GM12873 (cell line): ENCODE measurements around the gene POU2F2.

Experiments
- TF ChIP-seq, protein P1 (sequence below): IDR thresholded peaks from 2 replicates; pipeline ENCODE4 v1.5.1; 2012; ENCODE audit warnings: low read depth, mild to moderate bottlenecking, moderate library complexity, low read length, control low read depth; ENCODE audit not compliant: insufficient read depth; ENCODE audit errors: missing control alignments

POU2F2 gene

DNA sequence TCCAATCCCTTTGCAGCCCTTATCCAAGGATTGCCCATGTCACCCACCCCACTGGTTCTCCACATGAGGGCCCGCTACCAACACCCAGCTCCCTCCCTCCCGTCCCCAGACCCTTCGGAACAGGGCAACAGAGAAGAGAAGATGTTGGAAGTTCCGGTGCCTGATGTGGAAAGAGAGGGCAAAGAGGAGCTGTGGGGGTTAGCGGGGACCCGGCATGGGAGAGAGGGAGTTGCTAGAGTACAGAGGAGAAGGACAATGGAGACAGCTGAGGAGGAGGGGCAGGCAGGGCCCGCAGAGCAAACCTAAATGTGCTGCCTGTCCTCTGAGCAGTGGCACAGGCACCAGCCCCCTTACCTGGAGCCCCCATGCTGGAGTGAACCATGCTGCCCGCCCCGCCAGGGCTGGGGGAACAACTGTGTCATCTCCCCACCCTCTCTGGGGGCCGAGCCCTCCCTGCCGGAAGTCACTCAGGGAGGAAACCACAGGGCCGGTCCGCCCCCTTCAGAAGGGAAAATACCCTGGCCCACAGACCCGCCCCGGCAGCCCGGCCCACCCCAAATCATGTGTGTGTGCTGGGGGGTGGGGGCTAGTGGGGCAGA, at the start of gene POU2F2:
Gene POU2F2 (minus strand): TSS at position 417 of the 599 bp plus-strand sequence. CDS start 35 bp downstream, at position 382.
- TF ChIP-seq, protein P1, sequence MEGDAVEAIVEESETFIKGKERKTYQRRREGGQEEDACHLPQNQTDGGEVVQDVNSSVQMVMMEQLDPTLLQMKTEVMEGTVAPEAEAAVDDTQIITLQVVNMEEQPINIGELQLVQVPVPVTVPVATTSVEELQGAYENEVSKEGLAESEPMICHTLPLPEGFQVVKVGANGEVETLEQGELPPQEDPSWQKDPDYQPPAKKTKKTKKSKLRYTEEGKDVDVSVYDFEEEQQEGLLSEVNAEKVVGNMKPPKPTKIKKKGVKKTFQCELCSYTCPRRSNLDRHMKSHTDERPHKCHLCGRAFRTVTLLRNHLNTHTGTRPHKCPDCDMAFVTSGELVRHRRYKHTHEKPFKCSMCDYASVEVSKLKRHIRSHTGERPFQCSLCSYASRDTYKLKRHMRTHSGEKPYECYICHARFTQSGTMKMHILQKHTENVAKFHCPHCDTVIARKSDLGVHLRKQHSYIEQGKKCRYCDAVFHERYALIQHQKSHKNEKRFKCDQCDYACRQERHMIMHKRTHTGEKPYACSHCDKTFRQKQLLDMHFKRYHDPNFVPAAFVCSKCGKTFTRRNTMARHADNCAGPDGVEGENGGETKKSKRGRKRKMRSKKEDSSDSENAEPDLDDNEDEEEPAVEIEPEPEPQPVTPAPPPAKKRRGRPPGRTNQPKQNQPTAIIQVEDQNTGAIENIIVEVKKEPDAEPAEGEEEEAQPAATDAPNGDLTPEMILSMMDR, result no peak

DNA sequence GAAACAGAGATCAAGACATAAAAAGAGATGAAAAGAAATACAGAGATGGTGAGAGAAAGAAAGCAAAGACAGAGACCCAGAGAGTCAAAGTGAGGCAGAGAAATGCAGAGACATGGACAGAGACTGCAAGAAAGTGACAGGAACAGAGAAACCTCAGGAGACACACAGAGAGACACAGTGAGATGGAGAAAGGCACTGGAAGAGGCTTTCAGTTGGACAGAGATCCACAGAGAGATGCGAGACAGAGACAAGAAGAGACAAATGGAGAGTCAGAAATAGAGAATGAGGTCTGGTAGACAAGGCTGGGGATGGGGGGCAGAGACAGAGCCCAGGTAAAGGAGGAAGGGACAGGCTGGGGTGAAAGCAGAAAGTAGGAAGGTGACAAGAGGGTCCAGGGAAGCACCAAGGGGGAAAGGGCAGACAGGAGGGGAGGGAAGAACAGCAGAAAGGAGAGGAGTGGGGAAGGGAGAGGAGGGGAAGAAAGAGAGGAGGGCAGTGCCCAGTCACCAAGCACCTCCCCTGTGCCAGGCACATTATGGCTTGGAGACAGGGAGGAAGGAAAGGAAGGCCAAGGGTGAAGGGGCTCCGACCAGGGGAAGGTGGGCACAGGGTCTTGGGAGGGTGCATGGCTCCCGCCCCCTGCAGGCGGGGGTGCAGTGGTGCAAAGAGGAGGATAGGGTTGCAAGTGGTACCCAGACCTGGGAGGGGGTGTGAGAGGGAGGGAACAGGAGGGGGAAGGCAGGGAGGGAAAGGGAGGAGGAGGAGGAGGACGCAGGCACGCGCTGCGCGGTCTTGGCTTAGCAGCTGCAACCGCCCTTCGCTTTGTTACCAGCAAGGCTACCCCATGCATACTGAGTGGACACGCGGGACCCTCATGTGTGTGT, 46.8 kb upstream of the POU2F2 start:
- TF ChIP-seq, protein P1, result peak; percentile 65

DNA sequence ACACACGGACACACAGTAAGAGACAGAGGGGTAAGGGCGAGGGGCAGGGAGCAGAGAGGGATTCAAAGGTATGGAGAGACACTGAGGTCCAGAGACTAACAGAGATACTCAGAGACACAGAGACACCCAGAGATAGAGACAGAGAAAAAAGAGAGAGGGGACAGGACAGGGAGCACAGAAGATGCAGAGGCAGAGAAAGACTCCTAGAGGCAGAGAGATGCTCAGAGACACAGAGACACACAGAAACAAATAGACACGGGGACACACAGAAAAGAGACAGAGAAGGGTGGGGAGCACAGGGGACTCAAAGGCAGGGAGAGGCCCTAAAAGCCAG, 45.4 kb upstream of the POU2F2 start:
- TF ChIP-seq, protein P1, result no peak

DNA sequence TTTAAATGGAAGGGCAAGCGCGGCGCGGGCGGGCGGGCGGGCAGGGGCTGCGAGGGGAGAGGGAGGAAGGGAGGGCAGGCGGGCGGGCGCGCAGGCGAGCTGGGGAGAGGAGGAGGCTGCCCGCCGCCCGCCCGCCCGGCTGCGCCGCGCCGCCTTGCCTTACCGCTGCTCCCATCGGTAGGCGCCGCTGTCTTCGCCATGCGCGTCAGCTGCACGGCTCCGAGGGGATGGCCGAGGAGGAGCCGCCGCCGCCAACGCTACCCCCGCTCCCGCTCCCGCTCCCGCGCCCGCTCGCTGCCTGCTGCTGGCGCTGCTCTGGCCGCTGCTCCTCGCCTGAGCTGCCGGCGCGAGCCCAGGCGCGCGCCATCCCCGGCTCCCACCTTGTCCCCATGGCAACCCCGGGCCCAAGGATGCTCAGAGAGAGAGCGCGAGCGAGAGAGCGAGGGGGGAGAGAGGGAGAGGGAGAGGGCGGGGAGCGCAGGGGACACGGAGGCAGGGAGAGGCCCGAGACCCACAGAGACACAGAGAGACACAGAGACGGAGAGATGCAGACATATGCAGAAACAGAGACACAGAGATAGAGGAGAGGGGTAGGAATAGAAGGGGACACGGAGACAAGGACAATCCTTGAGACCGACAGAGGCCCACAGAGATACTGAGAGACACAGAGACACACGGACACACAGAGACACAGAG, 44.9 kb upstream of the POU2F2 start:
- TF ChIP-seq, protein P1, result peak; percentile 36

DNA sequence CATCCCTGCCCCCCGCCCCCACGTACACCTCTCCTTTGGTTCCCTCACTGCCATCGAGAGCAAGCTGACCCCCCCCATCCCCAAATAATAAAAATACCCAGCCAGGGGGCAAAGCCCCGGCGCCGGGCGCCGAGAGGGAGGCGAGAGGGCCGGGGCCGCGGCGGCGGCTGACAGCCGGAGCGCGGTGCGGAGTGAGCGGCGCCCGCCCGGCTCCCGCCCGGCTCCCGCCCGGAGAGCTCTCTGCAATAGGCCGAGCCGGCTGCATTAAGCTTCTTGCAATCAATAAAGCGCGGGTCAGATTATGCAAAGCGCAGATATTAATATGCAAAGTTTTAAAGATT, 44.4 kb upstream of the POU2F2 start:
- TF ChIP-seq, protein P1, result no peak

DNA sequence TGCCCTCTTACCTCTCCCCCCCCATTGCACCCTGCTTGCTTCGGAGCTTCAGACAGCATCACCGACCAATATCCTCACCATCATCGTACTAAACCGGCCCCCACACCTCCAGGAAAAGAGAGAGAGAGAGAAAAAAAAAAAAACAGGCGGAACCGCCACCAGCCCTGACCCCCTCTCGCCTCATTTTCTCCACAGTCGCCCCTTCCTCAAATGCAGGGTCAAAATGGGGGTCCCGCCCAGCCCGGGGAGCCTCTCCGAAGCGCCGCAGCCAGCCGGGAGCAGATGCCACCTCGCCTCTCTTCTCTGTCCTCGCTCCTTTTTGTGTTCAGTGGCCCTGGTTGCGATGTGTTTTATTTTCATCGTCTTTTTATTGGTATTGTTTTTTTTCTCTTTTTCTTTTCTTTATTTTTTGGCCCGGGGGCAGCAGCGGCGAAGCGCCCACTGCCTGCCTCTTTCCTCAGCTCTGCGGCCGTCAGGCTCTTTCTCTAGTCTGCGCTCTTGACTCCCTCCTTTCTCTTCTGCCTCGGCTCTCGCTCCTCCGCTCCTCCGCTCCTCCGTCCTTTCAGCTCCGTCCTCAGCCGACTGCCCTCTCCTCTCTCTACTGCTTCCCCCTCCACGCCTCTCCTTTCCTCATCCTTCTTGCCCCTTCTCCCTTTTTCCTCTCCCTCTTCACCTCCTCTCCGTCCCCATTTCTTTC, 43.9 kb upstream of the POU2F2 start:
- TF ChIP-seq, protein P1, result no peak
